ENCODE measurements around the gene RFC4. TPM values are rescaled to one million over a fixed set of nuclear protein-coding genes. Genes with fewer than 3 reads are reported as not detected.

RFC4 gene
- total RNA-seq, 2 donors from 2014 or later: 13.6 to 17.3 TPM

- H3K27me3 ChIP-seq (replicated peaks; ENCODE audit: insufficient read depth): no peaks in the 10 kb centered on the region
- H3K36me3 ChIP-seq: no peaks in the 10 kb centered on the region
- H3K4me3 ChIP-seq: no peak overlapping the region
- intact Hi-C loops (cut with DNase I): no loop called here
- no peaks in the 10 kb centered on the region for H3K4me1 ChIP-seq (replicated peaks)
- TF ChIP-seq POLR2AphosphoS5 (IDR thresholded peaks at IDR 0.05): no peak
- TF ChIP-seq POLR2A (IDR thresholded peaks at IDR 0.05): no peak
- TF ChIP-seq, protein P1, sequence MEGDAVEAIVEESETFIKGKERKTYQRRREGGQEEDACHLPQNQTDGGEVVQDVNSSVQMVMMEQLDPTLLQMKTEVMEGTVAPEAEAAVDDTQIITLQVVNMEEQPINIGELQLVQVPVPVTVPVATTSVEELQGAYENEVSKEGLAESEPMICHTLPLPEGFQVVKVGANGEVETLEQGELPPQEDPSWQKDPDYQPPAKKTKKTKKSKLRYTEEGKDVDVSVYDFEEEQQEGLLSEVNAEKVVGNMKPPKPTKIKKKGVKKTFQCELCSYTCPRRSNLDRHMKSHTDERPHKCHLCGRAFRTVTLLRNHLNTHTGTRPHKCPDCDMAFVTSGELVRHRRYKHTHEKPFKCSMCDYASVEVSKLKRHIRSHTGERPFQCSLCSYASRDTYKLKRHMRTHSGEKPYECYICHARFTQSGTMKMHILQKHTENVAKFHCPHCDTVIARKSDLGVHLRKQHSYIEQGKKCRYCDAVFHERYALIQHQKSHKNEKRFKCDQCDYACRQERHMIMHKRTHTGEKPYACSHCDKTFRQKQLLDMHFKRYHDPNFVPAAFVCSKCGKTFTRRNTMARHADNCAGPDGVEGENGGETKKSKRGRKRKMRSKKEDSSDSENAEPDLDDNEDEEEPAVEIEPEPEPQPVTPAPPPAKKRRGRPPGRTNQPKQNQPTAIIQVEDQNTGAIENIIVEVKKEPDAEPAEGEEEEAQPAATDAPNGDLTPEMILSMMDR (IDR thresholded peaks at IDR 0.05): no peak
- DNase-seq (ENCODE audit: low spot score): no peak
- H3K27ac ChIP-seq: no peak overlapping the region
- 90% methylated on average over 10 of the region's 10 CpGs for WGBS
- no peaks in the 10 kb centered on the region for H3K9me3 ChIP-seq
Observed at GRCh38 chr3:186760141-186760833, 46.0 kb downstream of the RFC4 start.

- H3K36me3 ChIP-seq: no peaks in the 10 kb centered on the region
- no peak overlapping the region for H3K27ac ChIP-seq
- no peaks in the 10 kb centered on the region for H3K4me1 ChIP-seq (replicated peaks)
- intact Hi-C loops (cut with DNase I): no loop called here
- no peaks in the 10 kb centered on the region for H3K9me3 ChIP-seq
- no peaks in the 10 kb centered on the region for H3K27me3 ChIP-seq (replicated peaks; ENCODE audit: insufficient read depth)
- 77% methylated on average over 11 of the region's 11 CpGs for WGBS
- DNase-seq (ENCODE audit: low spot score): no peak
- TF ChIP-seq POLR2AphosphoS5 (IDR thresholded peaks at IDR 0.05): no peak
- TF ChIP-seq, protein P1 (IDR thresholded peaks at IDR 0.05): no peak
- no peak for TF ChIP-seq POLR2A (IDR thresholded peaks at IDR 0.05)
- no peak overlapping the region for H3K4me3 ChIP-seq
Observed at GRCh38 chr3:186759231-186759930, 46.9 kb downstream of the RFC4 start.

GRCh38 chr3:186757686-186758220 is 48.5 kb downstream of the RFC4 start:
- intact Hi-C loops (cut with DNase I): no loop called here
- Histone ChIP-seq H3K27me3 (replicated peaks; ENCODE audit: insufficient read depth) (no peaks in the 10 kb centered on the region), H3K9me3 (no peaks in the 10 kb centered on the region), H3K4me1 (replicated peaks) (no peaks in the 10 kb centered on the region), H3K4me3 (no peak overlapping the region), H3K27ac (no peak overlapping the region), H3K36me3 (no peaks in the 10 kb centered on the region)
- DNase-seq (ENCODE audit: low spot score): no peak
- WGBS: 65% methylated on average over 8 of the region's 8 CpGs
- TF ChIP-seq POLR2AphosphoS5 (IDR thresholded peaks at IDR 0.05): no peak
- TF ChIP-seq, protein P1 (IDR thresholded peaks at IDR 0.05): no peak
- TF ChIP-seq POLR2A (IDR thresholded peaks at IDR 0.05): no peak

DNA sequence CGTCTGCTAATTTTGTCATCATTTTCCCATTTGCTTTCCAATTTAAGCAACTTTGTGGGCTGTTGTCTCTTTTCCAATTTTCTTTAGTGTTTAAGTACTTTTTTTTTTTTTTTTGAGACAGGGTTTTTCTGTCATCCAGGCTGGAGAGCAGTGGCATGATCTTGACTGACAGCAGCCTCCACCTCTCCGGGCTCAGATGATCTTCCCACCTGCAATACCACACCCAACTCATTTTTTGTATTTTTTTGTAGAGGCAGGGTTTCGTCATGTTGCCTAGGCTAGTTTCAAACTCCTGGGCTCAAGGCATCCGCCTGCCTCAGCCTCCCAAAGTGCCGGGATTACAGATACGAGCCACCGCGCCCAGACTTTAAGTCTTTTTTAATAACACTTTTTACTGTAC is 49.1 kb downstream of the RFC4 start:
- H3K36me3 ChIP-seq: no peaks in the 10 kb centered on the region
- 75% methylated on average over 8 of the region's 8 CpGs for WGBS
- H3K4me1 ChIP-seq (replicated peaks): no peaks in the 10 kb centered on the region
- H3K27me3 ChIP-seq (replicated peaks; ENCODE audit: insufficient read depth): no peaks in the 10 kb centered on the region
- intact Hi-C loops (cut with DNase I): no loop called here
- no peak for TF ChIP-seq POLR2A (IDR thresholded peaks at IDR 0.05)
- TF ChIP-seq POLR2AphosphoS5 (IDR thresholded peaks at IDR 0.05): no peak
- TF ChIP-seq, protein P1 (IDR thresholded peaks at IDR 0.05): no peak
- no peak for DNase-seq (ENCODE audit: low spot score)
- no peak overlapping the region for H3K27ac ChIP-seq
- no peak overlapping the region for H3K4me3 ChIP-seq
- H3K9me3 ChIP-seq: no peaks in the 10 kb centered on the region
